Chondrocyte (in vitro differentiated cells): Measurements from ENCODE around the gene TFDP2. TPM values are rescaled to one million over a fixed set of nuclear protein-coding genes. Genes with fewer than 3 reads are reported as not detected.

Experiments
- DNase-seq: peaks from one replicate; pipeline ENCODE4 v3.0.0; 2021; ENCODE audit warnings: mixed read lengths, low spot score
- H3K27ac Mint-ChIP-seq: one replicate; pipeline ENCODE4 v1.8.0; 2021; ENCODE audit warnings: mild to moderate bottlenecking, moderate library complexity, mixed read lengths; ENCODE audit not compliant: unreplicated experiment
- H3K27me3 Mint-ChIP-seq: 2 replicates; pipeline ENCODE4 v1.8.0; 2021; ENCODE audit warnings: low read depth, mixed read lengths
- H3K36me3 Mint-ChIP-seq: 2 replicates; pipeline ENCODE4 v1.8.0; 2021; ENCODE audit warnings: low read depth, mixed read lengths
- H3K4me1 Mint-ChIP-seq: 2 replicates; pipeline ENCODE4 v1.8.0; 2021; ENCODE audit warnings: low read depth, mild to moderate bottlenecking, mixed read lengths
- H3K4me3 Mint-ChIP-seq: one replicate; pipeline ENCODE4 v1.8.0; 2021; ENCODE audit warnings: mild to moderate bottlenecking, moderate library complexity, mixed read lengths; ENCODE audit not compliant: unreplicated experiment
- H3K9me3 Mint-ChIP-seq: 2 replicates; pipeline ENCODE4 v1.8.0; 2021; ENCODE audit warnings: low read depth, mixed read lengths
- CTCF ChIP-seq: fragments of 200-600 bp; sonication (generic); IDR thresholded peaks from 2 replicates; pipeline ENCODE4 v1.5.0; 2021; ENCODE audit warnings: antibody characterized with exemption, mild to moderate bottlenecking, moderate library complexity
- total RNA-seq: library from RNA; stranded (reverse); gene quantifications from 3 replicates; pipeline ENCODE4 v1.2.1, GENCODE V29; 2021

TFDP2 gene
- total RNA-seq, 1 donor from 2014 or later: 36.5 TPM

DNA sequence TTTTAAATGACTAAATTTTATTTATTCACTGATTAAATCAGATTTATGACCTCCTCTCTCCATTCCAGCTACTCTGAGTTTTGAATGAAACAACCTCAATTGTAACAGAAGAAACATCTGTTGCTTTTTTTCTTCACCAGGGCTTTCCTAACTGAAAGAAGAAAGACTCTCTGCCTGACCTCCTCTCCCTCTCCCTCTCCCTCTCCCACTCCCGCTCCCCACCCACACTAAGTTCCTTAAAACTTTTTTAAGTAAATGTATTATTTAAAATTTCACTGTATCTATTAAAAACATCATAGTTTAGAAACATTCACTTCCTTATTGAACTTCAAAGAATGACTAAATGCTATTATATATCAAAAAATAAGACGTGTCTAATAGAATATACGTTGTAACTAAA, 122.0 kb downstream of the TFDP2 start:
- no peak for TF ChIP-seq CTCF
- Mint-ChIP-seq H3K4me3 (peak overlapping the region; percentile 79), H3K9me3 (no peaks in the 10 kb centered on the region), H3K36me3 (peaks cover 1% of the 10 kb centered on the region), H3K27ac (peak overlapping the region; percentile 74), H3K27me3 (no peaks in the 10 kb centered on the region), H3K4me1 (peaks cover 19% of the 10 kb centered on the region)
- DNase-seq: no peak

DNA sequence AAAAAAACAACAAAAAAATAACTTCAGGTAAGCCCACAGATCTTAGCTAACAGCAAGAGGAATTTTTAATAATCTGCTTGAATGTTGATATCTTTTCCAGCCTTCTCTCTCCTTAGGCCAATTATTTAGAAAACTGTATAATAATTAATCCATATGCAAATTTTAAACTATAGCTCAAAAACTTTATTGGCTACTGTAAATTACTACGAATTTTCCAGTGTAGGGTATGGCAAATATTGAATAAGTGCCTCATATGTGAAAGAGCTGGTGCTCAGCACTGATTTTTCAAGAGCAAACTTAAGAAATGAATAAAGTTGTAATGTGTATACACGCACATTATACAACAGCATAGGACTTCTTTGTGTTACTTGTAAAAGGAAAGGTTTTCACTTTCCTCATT, 123.0 kb downstream of the TFDP2 start:
- peaks cover 1% of the 10 kb centered on the region for H3K36me3 Mint-ChIP-seq
- no peak overlapping the region for H3K27ac Mint-ChIP-seq
- no peaks in the 10 kb centered on the region for H3K9me3 Mint-ChIP-seq
- H3K4me1 Mint-ChIP-seq: peaks cover 19% of the 10 kb centered on the region
- DNase-seq: no peak
- H3K4me3 Mint-ChIP-seq: no peak overlapping the region
- H3K27me3 Mint-ChIP-seq: no peaks in the 10 kb centered on the region
- TF ChIP-seq CTCF: no peak

DNA sequence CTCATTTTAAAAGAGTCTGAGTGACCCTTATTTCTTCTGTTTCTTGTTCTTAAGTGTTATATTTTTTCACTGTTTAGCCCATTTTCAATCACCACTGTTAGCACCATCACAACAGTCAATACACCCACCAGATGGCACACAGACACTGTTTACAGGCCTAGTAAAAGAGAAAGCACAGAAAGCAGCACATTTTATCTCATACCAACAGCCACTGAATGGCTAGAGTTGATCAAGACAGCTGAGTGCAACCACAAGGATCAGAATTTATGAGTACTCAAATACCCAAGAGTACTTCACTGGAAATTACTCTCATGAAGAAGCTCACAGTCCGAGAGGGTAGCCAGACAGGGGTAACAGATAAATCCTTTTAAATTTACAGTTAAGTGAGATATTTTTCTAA, 127.0 kb downstream of the TFDP2 start:
- Mint-ChIP-seq H3K27ac (no peak overlapping the region), H3K36me3 (peaks cover 1% of the 10 kb centered on the region), H3K4me3 (no peak overlapping the region), H3K27me3 (no peaks in the 10 kb centered on the region), H3K9me3 (no peaks in the 10 kb centered on the region), H3K4me1 (peaks cover 18% of the 10 kb centered on the region)
- DNase-seq: no peak
- TF ChIP-seq CTCF: peak; percentile 29

DNA sequence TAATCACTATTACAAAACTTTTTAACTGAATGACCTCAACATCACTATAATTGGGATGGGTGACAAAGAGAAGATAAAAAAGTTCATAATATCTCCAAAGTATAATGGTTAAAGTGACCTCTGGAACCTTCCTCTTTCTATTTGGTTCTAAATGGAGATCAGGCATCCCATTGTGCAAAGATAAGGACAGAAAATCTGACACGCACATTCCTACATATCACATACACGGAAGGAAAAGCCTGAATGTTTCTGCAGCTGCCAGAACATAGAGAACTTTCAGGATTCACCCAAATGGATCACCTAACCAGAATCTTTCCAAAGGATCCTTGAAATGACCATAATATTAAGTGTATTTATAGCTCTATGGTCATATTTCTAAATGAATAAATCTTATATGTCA, 128.2 kb downstream of the TFDP2 start:
- no peaks in the 10 kb centered on the region for H3K27me3 Mint-ChIP-seq
- peaks cover 9% of the 10 kb centered on the region for H3K4me1 Mint-ChIP-seq
- TF ChIP-seq CTCF: no peak
- no peak overlapping the region for H3K27ac Mint-ChIP-seq
- no peaks in the 10 kb centered on the region for H3K9me3 Mint-ChIP-seq
- no peak overlapping the region for H3K4me3 Mint-ChIP-seq
- peaks cover 1% of the 10 kb centered on the region for H3K36me3 Mint-ChIP-seq
- DNase-seq: no peak

GRCh38 chr3:142019794-142020320, 129.5 kb downstream of the TFDP2 start:
- no peak for TF ChIP-seq CTCF
- Mint-ChIP-seq H3K9me3 (no peaks in the 10 kb centered on the region), H3K27ac (peak overlapping the region; percentile 9), H3K4me1 (peaks cover 9% of the 10 kb centered on the region), H3K36me3 (peaks cover 1% of the 10 kb centered on the region), H3K4me3 (no peak overlapping the region), H3K27me3 (no peaks in the 10 kb centered on the region)
- DNase-seq: no peak
